Panc1 (cell line): ENCODE results near the gene MRPL14.

ENCODE experiments used
- CTCF ChIP-seq: fragments of 450-650 bp; IDR thresholded peaks from 2 replicates; pipeline ENCODE4 v1.5.1; 2017; ENCODE audit warnings: mild to moderate bottlenecking
- SIN3A ChIP-seq: IDR thresholded peaks from 2 replicates; pipeline ENCODE4 v1.6.1; 2012; ENCODE audit warnings: low read depth, mild to moderate bottlenecking, low read length, moderate library complexity, borderline replicate concordance; ENCODE audit not compliant: insufficient read depth

- TF ChIP-seq CTCF: no peak
- no peak for TF ChIP-seq SIN3A
Observed at GRCh38 chr6:44105993-44106740, 21.1 kb downstream of the MRPL14 start.
